Stimulated activated CD8-positive, alpha-beta memory T cell treated with anti-CD3 and anti-CD28 coated beads, Interleukin-12 subunit alpha, Interleukin-12 subunit beta, amount 100 ng/mL, for 24 hours (primary cell): ENCODE measurements around the gene NUDT8.

Experiments
- DNase-seq: peaks from one replicate; pipeline ENCODE4 v3.0.0-alpha.2; 2020; ENCODE audit errors: extremely low read depth

The NUDT8 gene

GRCh38 chr11:67629386-67630227 is at the start of gene NUDT8:
Gene NUDT8, minus strand, starts transcription at chr11:67629937. Its CDS starts 26 bp downstream, at chr11:67629911.
- DNase-seq: peak; percentile 72

GRCh38 chr11:67675058-67675747 is 45.5 kb upstream of the NUDT8 start:
- DNase-seq: no peak

GRCh38 chr11:67674442-67674871 is 44.7 kb upstream of the NUDT8 start, which contains the start of gene ALDH3B2:
Gene ALDH3B2, minus strand, starts transcription at chr11:67674623. Its CDS starts 7,688 bp downstream, at chr11:67666935.
- DNase-seq: no peak

GRCh38 chr11:67673902-67674301 is 44.2 kb upstream of the NUDT8 start:
- no peak for DNase-seq

GRCh38 chr11:67673358-67673757 is 43.6 kb upstream of the NUDT8 start:
- DNase-seq: no peak

- no peak for DNase-seq
Measured at GRCh38 chr11:67671211-67671520, 41.4 kb upstream of the NUDT8 start.

- DNase-seq: no peak
Measured at GRCh38 chr11:67670316-67671210, 40.8 kb upstream of the NUDT8 start.

GRCh38 chr11:67668192-67668551 is 38.4 kb upstream of the NUDT8 start:
- no peak for DNase-seq

- no peak for DNase-seq
Measured at GRCh38 chr11:67667490-67668191, 37.9 kb upstream of the NUDT8 start.

- no peak for DNase-seq
Measured at GRCh38 chr11:67666676-67667489, 37.1 kb upstream of the NUDT8 start.

- no peak for DNase-seq
Measured at GRCh38 chr11:67666303-67666645, 36.5 kb upstream of the NUDT8 start.

GRCh38 chr11:67665541-67666302 is 36.0 kb upstream of the NUDT8 start:
- no peak for DNase-seq

- DNase-seq: no peak
Measured at GRCh38 chr11:67664696-67665540, 35.2 kb upstream of the NUDT8 start.

- no peak for DNase-seq
Measured at GRCh38 chr11:67664213-67664585, 34.5 kb upstream of the NUDT8 start.

GRCh38 chr11:67663532-67664212 is 33.9 kb upstream of the NUDT8 start:
- DNase-seq: no peak

- no peak for DNase-seq
Measured at GRCh38 chr11:67662835-67663531, 33.2 kb upstream of the NUDT8 start.

GRCh38 chr11:67662142-67662834 is 32.6 kb upstream of the NUDT8 start:
- DNase-seq: no peak
